ENCODE data around the gene HOXC10.

HOXC10 gene

DNA sequence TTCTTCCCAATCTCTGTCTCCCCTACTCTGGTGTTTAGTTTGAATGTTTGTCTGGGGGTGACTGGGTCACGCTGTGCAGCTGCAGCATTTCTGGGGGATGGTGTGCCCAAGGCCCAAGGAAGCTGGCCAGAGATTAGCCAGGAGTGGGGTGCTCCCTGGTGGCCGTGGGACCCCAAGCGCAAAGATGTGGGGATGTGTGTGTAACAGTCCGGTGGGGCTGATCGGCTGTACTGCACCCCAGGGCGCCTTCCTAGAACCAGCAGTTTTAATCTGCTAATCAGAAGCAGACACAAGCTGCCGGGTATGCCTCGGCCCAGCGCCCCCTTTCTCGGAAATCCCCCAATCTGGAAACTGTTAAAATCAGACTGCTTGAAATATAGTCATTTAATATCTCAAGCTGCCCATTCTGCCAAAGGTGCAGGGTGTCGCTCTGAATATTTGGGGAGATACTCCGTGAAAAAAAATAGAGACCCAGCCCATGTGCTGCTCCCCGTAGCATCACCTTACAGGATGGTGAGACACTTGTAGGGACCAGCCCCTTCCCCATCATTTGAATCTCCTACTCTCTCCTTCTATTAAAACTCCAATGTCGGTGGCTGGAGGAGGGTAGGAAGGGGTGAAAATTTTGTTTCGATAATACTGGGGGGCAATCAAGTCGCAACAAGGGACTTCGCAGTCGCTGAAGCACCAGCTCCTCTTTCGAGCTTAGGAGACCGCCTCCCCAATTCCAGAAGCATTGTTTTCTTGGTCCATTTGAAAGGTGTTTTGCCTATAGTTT is 19.3 kb downstream of the HOXC10 start:
- no peak for DNase-seq

DNA sequence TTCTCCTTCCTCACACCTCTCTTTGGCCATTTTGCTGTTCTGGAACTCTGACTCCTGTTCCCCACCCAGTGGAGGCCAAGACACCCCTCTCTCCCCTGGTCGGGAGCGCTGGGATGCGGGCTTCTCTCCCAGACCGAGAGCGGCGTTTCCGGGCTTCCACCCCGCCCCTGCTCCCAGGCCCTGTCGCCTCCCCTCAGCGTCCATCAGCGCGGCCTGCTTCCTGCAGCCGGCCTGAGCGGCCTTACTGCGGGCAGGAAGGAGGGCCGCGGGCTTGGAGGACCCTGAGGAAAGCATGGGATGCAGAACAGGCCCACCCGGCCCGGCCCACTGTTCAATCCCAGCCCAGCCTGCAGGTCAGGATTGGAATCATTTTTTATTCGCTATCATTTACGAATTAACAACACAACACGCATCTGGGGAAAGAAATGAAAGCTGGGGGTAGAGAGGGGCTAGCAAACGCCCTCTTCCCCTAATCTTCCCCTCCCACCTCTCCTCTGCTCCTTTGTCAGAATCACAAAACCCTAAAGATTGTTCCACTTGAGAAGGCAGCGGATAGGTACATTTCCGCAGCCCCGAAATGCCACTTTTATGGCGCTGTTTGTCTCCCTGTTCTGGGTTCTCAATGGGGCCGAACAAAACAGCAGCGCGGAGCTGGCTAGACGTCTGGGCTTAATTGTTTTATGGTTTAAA is 20.0 kb downstream of the HOXC10 start:
- DNase-seq, result no peak

DNA sequence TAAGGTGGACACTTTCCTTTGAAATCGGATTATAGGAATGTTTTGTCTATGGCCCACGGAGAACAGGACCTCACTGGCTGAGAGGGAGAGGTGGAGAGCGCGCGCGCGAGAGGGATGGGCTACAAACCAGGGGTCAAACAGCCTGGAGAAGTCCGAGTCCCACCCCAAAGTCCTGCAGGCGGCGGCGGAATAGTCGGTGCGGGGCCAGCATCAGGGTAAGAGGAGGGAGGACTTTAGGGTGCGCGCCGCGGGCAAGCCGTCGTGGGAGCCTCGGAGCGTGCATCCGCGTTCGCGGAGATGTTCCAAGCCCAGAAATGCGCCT is 20.5 kb downstream of the HOXC10 start:
- no peak for DNase-seq

- peak; percentile 81 to 82 for DNase-seq
Measured at GRCh38 chr12:54005853-54006558, 21.1 kb downstream of the HOXC10 start.

- no peak for DNase-seq
Measured at GRCh38 chr12:54006559-54007220, 21.7 kb downstream of the HOXC10 start.

- DNase-seq, result no peak
Measured at GRCh38 chr12:54007538-54008259, 22.8 kb downstream of the HOXC10 start.

DNA sequence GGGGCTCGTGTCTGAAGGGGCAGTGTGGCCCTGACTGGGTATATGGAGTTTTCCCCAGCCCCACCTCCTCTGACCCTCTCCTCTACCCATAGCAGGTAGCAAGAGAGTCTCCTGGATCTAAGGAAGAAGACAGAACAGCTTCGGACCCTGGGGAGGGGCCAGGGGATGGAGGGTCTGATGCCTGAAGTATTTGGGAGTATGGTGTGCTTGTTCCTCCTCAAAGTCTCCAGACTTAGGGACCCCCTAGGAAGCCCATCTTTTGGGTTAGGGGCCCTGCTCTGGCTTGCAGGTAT is 23.3 kb downstream of the HOXC10 start:
- no peak for DNase-seq

- DNase-seq, result peak; percentile 9 to 40
Measured at GRCh38 chr12:54009171-54010052, 24.5 kb downstream of the HOXC10 start.

GRCh38 chr12:54010053-54010971 is 25.4 kb downstream of the HOXC10 start:
- DNase-seq, result no peak

DNA sequence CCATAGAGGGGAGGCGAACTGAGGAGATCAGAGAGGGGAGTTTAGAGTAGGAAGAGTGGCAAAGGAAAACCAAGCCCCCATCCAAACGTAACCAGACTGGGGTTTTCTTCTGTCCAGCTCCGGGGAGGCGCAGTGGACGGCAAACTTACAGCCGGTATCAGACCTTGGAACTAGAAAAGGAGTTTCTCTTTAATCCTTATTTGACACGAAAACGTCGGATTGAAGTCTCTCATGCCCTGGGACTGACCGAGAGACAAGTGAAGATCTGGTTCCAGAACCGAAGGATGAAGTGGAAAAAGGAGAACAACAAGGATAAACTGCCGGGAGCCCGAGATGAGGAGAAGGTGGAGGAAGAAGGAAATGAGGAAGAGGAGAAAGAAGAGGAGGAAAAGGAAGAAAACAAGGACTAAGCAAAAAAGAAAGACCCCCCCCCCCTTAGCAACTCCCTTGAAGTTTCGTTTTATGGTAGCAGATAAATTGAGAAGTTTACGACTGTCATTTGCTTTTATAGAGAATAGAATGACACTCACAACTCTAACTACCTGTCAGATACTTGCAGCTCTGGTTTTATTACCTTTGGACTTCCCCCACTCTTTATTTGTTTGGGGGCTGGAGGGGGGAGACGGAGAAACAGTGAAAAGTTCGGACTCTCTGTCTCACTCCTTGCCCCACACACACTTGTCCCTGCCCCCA is 26.2 kb downstream of the HOXC10 start:
- DNase-seq, result no peak

GRCh38 chr12:54011665-54012532 is 27.0 kb downstream of the HOXC10 start:
- no peak for DNase-seq

DNA sequence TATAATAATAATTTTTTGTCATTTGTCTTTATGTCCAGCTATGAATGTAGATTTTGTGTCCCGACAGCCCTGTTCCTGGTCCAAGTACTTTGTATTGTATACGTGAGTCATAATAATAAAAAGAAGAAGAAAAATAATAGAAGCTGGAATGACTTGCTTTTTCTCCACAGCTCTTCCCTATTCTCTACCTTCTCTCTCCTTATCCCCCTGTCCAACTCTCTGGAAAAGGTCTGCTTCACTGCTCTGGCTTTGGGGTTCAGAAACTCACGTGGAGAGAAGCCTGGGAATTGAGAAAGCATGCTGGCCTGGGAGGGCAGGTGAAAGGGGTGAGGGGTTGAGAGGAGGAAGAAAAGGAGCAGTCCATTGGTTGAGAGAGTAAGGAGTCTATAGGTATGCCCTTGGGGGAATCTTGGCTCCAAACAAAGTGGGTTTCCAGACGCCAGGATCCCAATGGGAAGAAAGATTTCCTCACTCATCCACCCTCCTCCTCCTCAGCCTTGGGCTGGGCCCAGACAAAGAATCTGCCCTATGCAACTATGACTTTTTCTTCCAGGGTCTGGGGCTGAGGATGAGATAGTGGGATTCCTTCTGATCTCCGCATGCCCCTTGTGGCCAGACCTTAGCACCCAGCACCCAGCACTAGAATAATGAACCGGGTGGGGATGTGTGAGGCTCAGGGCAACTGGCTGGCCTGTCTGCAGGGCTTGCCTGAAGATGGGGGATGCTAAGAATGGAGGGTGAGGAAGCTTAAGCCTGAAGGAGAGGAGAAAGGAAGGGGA is 27.9 kb downstream of the HOXC10 start:
- DNase-seq, result no peak

GRCh38 chr12:54014377-54015017 is 29.6 kb downstream of the HOXC10 start:
- DNase-seq, result no peak

DNA sequence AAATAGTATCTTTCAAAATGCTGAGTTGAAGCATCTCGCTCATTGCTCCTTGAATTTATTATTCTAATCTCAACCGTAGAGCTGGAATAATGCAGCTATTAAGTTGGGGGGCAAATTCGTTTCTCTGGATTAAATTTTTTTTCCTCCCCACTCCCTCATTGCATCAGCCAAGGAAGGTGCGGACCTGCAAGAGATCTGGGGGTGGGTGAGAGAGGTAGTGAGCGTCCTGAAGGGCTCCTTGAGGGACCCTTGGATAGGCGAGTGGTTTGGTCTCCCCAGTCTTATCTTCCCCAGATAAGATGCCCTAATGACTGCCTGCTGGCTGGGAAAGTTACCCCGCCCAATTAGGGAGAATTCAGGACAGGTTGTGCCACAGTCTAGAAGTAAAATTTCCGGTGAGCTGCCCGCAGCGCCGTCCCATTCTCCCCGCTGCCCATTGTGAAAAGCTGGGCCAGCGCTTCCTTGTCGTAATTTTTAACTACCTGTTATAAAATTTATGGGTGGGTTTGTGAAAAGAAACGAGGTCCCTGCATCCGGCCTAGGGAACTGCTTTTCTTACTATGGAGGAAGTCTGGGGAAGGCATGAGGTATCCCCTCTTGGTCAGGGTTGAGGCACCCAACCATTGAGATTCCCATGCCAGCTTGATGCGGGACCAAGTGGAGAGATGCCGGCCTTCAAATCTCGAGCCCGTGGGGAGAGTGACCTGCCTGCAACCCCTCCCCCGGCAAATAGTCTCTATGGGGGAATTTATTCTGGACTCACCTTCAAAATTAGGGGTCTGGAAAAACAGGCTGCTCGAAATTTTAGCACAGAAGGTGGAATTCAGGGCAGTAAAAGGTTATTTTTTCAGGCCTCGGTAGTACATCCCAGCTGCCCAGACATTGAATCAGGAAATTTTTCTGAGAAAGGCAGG is 30.3 kb downstream of the HOXC10 start:
- no peak for DNase-seq

DNA sequence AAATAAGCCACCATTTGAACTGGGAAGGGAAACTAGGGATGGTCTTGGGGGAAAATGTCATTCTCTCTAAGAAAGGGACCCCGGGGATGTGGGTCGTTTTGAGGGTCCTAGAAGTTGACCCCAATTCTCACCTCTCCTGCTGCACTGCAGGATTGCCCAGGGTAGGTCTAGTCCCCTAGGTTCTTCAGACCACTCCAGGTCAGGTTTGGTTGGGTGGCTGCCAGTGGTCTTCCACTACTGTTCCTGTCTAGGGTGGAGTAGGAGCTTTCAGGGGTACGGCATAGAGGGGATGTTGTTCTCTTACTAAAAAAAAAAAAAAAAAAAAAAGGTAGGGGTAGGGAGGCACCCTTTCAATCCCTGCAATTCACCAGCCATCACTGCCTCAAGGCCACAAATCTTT is 31.1 kb downstream of the HOXC10 start:
- DNase-seq, result no peak

DNA sequence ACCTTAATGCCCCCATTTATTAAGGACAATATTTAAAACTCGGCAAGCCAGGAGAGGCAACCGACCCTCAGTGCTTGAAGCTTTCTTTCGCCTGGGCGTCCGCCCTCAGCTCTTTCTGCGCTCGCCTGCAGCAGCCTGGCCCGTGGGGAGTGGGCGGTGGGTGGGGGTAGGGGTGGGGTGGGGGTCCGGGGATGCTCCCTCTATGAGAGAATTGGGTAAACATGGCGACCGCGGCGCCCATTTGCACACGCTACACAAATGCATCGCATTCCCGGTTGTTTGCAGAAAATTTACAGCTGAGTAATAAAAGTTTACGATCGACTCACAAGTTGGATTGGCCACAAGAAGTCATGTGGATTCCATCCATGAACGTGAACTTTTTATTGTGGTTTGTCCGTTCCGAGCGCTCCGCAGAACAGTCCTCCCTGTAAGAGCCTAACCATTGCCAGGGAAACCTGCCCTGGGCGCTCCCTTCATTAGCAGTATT is 31.6 kb downstream of the HOXC10 start:
- DNase-seq, result no peak

Measured in inflammatory macrophage (primary cell).